IMR-90 (cell line): ENCODE results near the gene ATXN1.

ENCODE experiments used
- CEBPB ChIP-seq: IDR thresholded peaks from 2 replicates; pipeline ENCODE4 v1.6.1; 2012; ENCODE audit warnings: low read depth, low read length, improper control_type of control experiment
- CTCF ChIP-seq: conservative IDR thresholded peaks from 2 replicates; pipeline ENCODE4 v1.5.1; 2012; ENCODE audit warnings: mild to moderate bottlenecking, low read depth, low read length, improper control_type of control experiment
- MAZ ChIP-seq: IDR thresholded peaks from 2 replicates; pipeline ENCODE4 v1.6.1; 2012; ENCODE audit warnings: low read depth, mild to moderate bottlenecking, low read length, improper control_type of control experiment, moderate library complexity, borderline replicate concordance
- MXI1 ChIP-seq: IDR thresholded peaks from 2 replicates; pipeline ENCODE4 v1.6.1; 2012; ENCODE audit warnings: low read depth, mild to moderate bottlenecking, low read length, moderate library complexity, borderline replicate concordance

- no peak for TF ChIP-seq CTCF
- no peak for TF ChIP-seq MAZ
- no peak for TF ChIP-seq MXI1
- TF ChIP-seq CEBPB, result no peak
Measured at GRCh38 chr6:16594849-16595248, 166.4 kb downstream of the ATXN1 start.
